Chondrocyte (in vitro differentiated cells): Measurements from ENCODE around the gene TMEM213. TPM values are rescaled to one million over a fixed set of nuclear protein-coding genes. Genes with fewer than 3 reads are reported as not detected.

Experiments used
- DNase-seq: peaks from one replicate; pipeline ENCODE4 v3.0.0; 2021; ENCODE audit warnings: mixed read lengths, low spot score
- H3K27ac Mint-ChIP-seq: one replicate; pipeline ENCODE4 v1.8.0; 2021; ENCODE audit warnings: mild to moderate bottlenecking, moderate library complexity, mixed read lengths; ENCODE audit not compliant: unreplicated experiment
- H3K27me3 Mint-ChIP-seq: 2 replicates; pipeline ENCODE4 v1.8.0; 2021; ENCODE audit warnings: low read depth, mixed read lengths
- H3K36me3 Mint-ChIP-seq: 2 replicates; pipeline ENCODE4 v1.8.0; 2021; ENCODE audit warnings: low read depth, mixed read lengths
- H3K4me1 Mint-ChIP-seq: 2 replicates; pipeline ENCODE4 v1.8.0; 2021; ENCODE audit warnings: low read depth, mild to moderate bottlenecking, mixed read lengths
- H3K4me3 Mint-ChIP-seq: one replicate; pipeline ENCODE4 v1.8.0; 2021; ENCODE audit warnings: mild to moderate bottlenecking, moderate library complexity, mixed read lengths; ENCODE audit not compliant: unreplicated experiment
- H3K9me3 Mint-ChIP-seq: 2 replicates; pipeline ENCODE4 v1.8.0; 2021; ENCODE audit warnings: low read depth, mixed read lengths
- CTCF ChIP-seq: fragments of 200-600 bp; sonication (generic); IDR thresholded peaks from 2 replicates; pipeline ENCODE4 v1.5.0; 2021; ENCODE audit warnings: antibody characterized with exemption, mild to moderate bottlenecking, moderate library complexity
- total RNA-seq: library from RNA; stranded (reverse); gene quantifications from 3 replicates; pipeline ENCODE4 v1.2.1, GENCODE V29; 2021

Gene TMEM213
- total RNA-seq, 1 donor from 2014 or later: not detected

- Mint-ChIP-seq H3K36me3 (no peaks in the 10 kb centered on the region), H3K9me3 (no peaks in the 10 kb centered on the region), H3K27ac (no peak overlapping the region), H3K4me3 (no peak overlapping the region), H3K27me3 (no peaks in the 10 kb centered on the region), H3K4me1 (peaks cover 16% of the 10 kb centered on the region)
- TF ChIP-seq CTCF: no peak
- no peak for DNase-seq
These were observed 41.1 kb upstream of the TMEM213 start for GRCh38 chr7:138756591-138757242.

- TF ChIP-seq CTCF: no peak
- Mint-ChIP-seq H3K9me3 (no peaks in the 10 kb centered on the region), H3K4me1 (no peaks in the 10 kb centered on the region), H3K36me3 (no peaks in the 10 kb centered on the region), H3K27me3 (peaks cover 5% of the 10 kb centered on the region), H3K27ac (no peak overlapping the region), H3K4me3 (no peak overlapping the region)
- DNase-seq: no peak
These were observed 29.6 kb upstream of the TMEM213 start for GRCh38 chr7:138768241-138768640.

- no peak for DNase-seq
- no peak overlapping the region for H3K27ac Mint-ChIP-seq
- no peak overlapping the region for H3K4me3 Mint-ChIP-seq
- H3K9me3 Mint-ChIP-seq: no peaks in the 10 kb centered on the region
- peaks cover 8% of the 10 kb centered on the region for H3K27me3 Mint-ChIP-seq
- H3K4me1 Mint-ChIP-seq: no peaks in the 10 kb centered on the region
- TF ChIP-seq CTCF: no peak
- H3K36me3 Mint-ChIP-seq: no peaks in the 10 kb centered on the region
These were observed 26.9 kb upstream of the TMEM213 start for GRCh38 chr7:138770904-138771303.

- H3K27ac Mint-ChIP-seq: no peak overlapping the region
- no peaks in the 10 kb centered on the region for H3K36me3 Mint-ChIP-seq
- peaks cover 8% of the 10 kb centered on the region for H3K27me3 Mint-ChIP-seq
- no peak for DNase-seq
- no peaks in the 10 kb centered on the region for H3K4me1 Mint-ChIP-seq
- no peak for TF ChIP-seq CTCF
- no peaks in the 10 kb centered on the region for H3K9me3 Mint-ChIP-seq
- no peak overlapping the region for H3K4me3 Mint-ChIP-seq
These were observed 24.6 kb upstream of the TMEM213 start for GRCh38 chr7:138773176-138773575.

- no peaks in the 10 kb centered on the region for H3K4me1 Mint-ChIP-seq
These were observed 24.0 kb upstream of the TMEM213 start for GRCh38 chr7:138773817-138774216.

More at GRCh38 chr7:138773817-138774216, 24.0 kb upstream of the TMEM213 start:
- H3K9me3 Mint-ChIP-seq: no peaks in the 10 kb centered on the region
- no peaks in the 10 kb centered on the region for H3K36me3 Mint-ChIP-seq
- no peak overlapping the region for H3K4me3 Mint-ChIP-seq
- TF ChIP-seq CTCF: no peak
- peaks cover 8% of the 10 kb centered on the region for H3K27me3 Mint-ChIP-seq
- no peak overlapping the region for H3K27ac Mint-ChIP-seq
- no peak for DNase-seq
